Measurements from ENCODE around the gene C8B.

DNA sequence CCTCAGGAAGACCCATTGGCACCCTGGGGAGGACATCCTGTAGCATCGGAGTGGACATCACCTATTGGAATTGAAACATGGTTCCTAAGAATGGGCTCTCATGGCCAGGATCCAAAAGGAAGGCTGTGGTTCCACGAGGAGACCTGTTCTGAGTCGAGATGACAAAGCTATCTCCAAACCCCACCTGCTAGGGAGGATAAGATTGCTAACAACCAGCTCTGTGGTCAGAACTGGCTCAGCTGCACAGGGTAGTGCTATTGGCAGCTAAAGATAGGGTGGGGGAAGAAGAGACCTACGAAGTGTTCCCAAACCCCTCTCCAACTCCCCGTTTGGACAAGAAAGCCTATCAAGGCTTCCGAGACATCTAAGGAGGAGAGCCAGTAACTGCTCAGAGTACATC lies 17.7 kb upstream of the C8B start:
- TF ChIP-seq, protein P1, sequence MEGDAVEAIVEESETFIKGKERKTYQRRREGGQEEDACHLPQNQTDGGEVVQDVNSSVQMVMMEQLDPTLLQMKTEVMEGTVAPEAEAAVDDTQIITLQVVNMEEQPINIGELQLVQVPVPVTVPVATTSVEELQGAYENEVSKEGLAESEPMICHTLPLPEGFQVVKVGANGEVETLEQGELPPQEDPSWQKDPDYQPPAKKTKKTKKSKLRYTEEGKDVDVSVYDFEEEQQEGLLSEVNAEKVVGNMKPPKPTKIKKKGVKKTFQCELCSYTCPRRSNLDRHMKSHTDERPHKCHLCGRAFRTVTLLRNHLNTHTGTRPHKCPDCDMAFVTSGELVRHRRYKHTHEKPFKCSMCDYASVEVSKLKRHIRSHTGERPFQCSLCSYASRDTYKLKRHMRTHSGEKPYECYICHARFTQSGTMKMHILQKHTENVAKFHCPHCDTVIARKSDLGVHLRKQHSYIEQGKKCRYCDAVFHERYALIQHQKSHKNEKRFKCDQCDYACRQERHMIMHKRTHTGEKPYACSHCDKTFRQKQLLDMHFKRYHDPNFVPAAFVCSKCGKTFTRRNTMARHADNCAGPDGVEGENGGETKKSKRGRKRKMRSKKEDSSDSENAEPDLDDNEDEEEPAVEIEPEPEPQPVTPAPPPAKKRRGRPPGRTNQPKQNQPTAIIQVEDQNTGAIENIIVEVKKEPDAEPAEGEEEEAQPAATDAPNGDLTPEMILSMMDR (IDR thresholded peaks at IDR 0.05): no peak
- TF ChIP-seq EP300 (IDR thresholded peaks at IDR 0.05): no peak

Measured in tibial nerve (tissue), 4 donors.